OCI-LY7 (cell line): ENCODE results near the gene HEATR3.

Experiments used
- EZH2phosphoT487 ChIP-seq: fragments of 200-600 bp; sonication (generic); IDR thresholded peaks from 2 replicates; pipeline ENCODE4 v1.6.1; 2018; ENCODE audit warnings: low read depth, borderline replicate concordance, mild to moderate bottlenecking, mixed run types, antibody characterized with exemption, low read length, moderate library complexity, mixed read lengths
- TF ChIP-seq, protein P1 (sequence below): fragments of 200-600 bp; sonication (generic); conservative IDR thresholded peaks from 2 replicates; pipeline ENCODE4 v1.5.1; 2014; ENCODE audit warnings: mild to moderate bottlenecking, antibody characterized with exemption, low read length, moderate library complexity, mixed read lengths

- TF ChIP-seq, protein P1, sequence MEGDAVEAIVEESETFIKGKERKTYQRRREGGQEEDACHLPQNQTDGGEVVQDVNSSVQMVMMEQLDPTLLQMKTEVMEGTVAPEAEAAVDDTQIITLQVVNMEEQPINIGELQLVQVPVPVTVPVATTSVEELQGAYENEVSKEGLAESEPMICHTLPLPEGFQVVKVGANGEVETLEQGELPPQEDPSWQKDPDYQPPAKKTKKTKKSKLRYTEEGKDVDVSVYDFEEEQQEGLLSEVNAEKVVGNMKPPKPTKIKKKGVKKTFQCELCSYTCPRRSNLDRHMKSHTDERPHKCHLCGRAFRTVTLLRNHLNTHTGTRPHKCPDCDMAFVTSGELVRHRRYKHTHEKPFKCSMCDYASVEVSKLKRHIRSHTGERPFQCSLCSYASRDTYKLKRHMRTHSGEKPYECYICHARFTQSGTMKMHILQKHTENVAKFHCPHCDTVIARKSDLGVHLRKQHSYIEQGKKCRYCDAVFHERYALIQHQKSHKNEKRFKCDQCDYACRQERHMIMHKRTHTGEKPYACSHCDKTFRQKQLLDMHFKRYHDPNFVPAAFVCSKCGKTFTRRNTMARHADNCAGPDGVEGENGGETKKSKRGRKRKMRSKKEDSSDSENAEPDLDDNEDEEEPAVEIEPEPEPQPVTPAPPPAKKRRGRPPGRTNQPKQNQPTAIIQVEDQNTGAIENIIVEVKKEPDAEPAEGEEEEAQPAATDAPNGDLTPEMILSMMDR = peak; percentile 99
- TF ChIP-seq EZH2phosphoT487 = no peak
Observed at GRCh38 chr16:50024684-50025536, 40.9 kb upstream of the HEATR3 start, which contains the start of gene CNEP1R1.
